ENCODE measurements around the gene FASN.

- TF ChIP-seq POLR2A (IDR thresholded peaks at IDR 0.05; ENCODE audit: low read length), result no peak
- no peak for TF ChIP-seq EP300 (IDR thresholded peaks at IDR 0.05)
- TF ChIP-seq USF2 (IDR thresholded peaks at IDR 0.05), result no peak
- TF ChIP-seq TP53 (CRISPR knock-in tag; IDR thresholded peaks at IDR 0.05), result no peak
- no peak for TF ChIP-seq CBX8 (IDR thresholded peaks at IDR 0.05)
These were observed 38.6 kb downstream of the FASN start for GRCh38 chr17:82059272-82060000.

Measured in A549 (cell line).